Measurements from ENCODE around the gene CGRRF1. TPM values are rescaled to one million over a fixed set of nuclear protein-coding genes. Genes with fewer than 3 reads are reported as not detected.

The CGRRF1 gene
- total and polyA plus RNA-seq, 9 of the 15 experiments (the other 6 are each of a cell fraction or from before 2014, with no cell fraction given) = 2.8 to 15.8 (median 4.6) TPM

DNA sequence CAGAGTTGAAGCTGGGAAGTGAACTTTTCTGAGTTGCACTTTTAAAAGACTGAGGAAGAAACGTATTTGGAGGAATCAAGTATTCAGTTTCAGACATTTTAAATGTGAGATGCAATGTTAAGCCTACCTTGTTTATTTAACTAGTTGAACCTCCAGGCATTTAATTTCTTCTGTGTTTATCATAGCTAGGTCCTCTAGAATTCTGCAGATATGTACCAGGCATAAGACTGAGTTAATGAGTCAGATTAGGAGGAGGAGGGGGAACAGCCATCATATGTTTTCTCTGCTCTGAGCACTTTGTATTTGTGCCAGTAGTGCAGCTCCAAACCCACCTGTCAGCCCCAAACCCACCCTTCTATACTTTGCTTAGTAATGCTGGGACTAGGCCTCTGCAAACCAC lies 40.8 kb downstream of the CGRRF1 start (continued):
- TF ChIP-seq, protein P1, sequence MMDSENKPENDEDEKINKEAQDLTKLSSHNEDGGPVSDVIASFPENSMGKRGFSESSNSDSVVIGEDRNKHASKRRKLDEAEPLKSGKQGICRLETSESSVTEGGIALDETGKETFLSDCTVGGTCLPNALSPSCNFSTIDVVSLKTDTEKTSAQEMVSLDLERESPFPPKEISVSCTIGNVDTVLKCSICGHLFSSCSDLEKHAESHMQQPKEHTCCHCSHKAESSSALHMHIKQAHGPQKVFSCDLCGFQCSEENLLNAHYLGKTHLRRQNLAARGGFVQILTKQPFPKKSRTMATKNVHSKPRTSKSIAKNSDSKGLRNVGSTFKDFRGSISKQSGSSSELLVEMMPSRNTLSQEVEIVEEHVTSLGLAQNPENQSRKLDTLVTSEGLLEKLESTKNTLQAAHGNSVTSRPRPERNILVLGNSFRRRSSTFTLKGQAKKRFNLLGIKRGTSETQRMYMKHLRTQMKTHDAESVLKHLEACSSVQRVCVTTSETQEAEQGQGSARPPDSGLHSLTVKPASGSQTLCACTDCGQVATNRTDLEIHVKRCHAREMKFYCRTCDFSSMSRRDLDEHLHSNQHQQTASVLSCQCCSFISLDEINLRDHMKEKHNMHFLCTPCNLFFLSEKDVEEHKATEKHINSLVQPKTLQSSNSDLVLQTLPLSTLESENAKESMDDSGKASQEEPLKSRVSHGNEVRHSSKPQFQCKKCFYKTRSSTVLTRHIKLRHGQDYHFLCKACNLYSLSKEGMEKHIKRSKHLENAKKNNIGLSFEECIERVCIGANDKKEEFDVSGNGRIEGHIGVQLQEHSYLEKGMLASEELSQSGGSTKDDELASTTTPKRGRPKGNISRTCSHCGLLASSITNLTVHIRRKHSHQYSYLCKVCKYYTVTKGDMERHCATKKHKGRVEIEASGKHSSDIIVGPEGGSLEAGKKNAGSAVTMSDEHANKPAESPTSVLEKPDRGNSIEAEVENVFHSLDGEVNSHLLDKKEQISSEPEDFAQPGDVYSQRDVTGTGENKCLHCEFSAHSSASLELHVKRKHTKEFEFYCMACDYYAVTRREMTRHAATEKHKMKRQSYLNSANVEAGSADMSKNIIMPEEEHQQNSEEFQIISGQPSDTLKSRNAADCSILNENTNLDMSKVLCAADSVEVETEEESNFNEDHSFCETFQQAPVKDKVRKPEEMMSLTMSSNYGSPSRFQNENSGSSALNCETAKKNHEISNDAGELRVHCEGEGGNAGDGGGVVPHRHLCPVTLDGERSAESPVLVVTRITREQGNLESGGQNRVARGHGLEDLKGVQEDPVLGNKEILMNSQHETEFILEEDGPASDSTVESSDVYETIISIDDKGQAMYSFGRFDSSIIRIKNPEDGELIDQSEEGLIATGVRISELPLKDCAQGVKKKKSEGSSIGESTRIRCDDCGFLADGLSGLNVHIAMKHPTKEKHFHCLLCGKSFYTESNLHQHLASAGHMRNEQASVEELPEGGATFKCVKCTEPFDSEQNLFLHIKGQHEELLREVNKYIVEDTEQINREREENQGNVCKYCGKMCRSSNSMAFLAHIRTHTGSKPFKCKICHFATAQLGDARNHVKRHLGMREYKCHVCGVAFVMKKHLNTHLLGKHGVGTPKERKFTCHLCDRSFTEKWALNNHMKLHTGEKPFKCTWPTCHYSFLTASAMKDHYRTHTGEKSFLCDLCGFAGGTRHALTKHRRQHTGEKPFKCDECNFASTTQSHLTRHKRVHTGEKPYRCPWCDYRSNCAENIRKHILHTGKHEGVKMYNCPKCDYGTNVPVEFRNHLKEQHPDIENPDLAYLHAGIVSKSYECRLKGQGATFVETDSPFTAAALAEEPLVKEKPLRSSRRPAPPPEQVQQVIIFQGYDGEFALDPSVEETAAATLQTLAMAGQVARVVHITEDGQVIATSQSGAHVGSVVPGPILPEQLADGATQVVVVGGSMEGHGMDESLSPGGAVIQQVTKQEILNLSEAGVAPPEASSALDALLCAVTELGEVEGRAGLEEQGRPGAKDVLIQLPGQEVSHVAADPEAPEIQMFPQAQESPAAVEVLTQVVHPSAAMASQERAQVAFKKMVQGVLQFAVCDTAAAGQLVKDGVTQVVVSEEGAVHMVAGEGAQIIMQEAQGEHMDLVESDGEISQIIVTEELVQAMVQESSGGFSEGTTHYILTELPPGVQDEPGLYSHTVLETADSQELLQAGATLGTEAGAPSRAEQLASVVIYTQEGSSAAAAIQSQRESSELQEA (IDR thresholded peaks at IDR 0.05; ENCODE audit: low read depth) = no peak
- no peak for TF ChIP-seq WHSC1 (IDR thresholded peaks at IDR 0.05; ENCODE audit: low read length)

DNA sequence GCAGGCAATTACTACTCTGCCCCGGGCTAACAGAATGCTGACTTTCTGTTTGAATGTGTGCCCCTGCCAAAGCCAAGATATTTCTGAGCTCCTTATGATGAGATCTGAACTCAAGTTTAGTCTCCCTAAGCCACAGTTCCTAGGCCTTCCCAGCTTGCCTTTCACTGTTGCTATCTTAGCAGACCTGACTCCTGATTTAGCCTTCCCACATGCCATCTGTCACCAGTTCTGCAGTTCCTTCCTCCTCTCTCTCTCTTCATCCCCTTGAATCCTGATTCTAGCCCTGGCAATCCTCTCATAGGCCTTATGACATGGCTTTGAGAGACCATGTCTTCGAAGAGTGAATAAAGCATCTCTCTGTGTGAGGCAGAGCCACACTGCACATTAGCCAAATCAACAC lies 44.7 kb downstream of the CGRRF1 start:
- Histone ChIP-seq H3K4me1 (replicated peaks in 1 of 2; ENCODE audit: control insufficient read depth in 2 of 2, insufficient read depth in 2 of 2, low read length in 2 of 2) (no peaks in the 10 kb centered on the region; a peak in 1 of 5 replicates), H2AFZ (ENCODE audit: low read depth, low read length) (no peak overlapping the region), H3K9me3 (replicated peaks; ENCODE audit: control insufficient read depth, insufficient read depth, low read depth, low read length) (no peaks in the 10 kb centered on the region), H4K20me1 (replicated peaks; ENCODE audit: control insufficient read depth, insufficient read depth, low read length) (no peaks in the 10 kb centered on the region), H3K27me3 (ENCODE audit: control insufficient read depth in 2 of 2, insufficient read depth in 2 of 2, low read length in 2 of 2) (no peaks in the 10 kb centered on the region), H3K36me3 (ENCODE audit: control insufficient read depth, insufficient read depth, low read length) (no peaks in the 10 kb centered on the region), H3K9me1 (ENCODE audit: control insufficient read depth, insufficient read depth, low read length) (no peaks in the 10 kb centered on the region), H3K9ac (ENCODE audit: insufficient read depth in 1 of 2, low read depth in 2 of 2, low read length in 2 of 2) (no peak overlapping the region), H3K4me2 (ENCODE audit: insufficient read depth, low read length) (no peak overlapping the region), H3K4me3 (no peak overlapping the region), H3K27ac (ENCODE audit: extremely low read depth, low read depth, low read length) (no peak overlapping the region), H3K79me2 (ENCODE audit: control insufficient read depth, insufficient read depth, low read length) (no peaks in the 10 kb centered on the region)
- no peak for DNase-seq (ENCODE audit: extremely low read depth in 1 of 4, low spot score in 3 of 4)
- ChIA-PET POLR2A (no interaction called here), CTCF (ENCODE audit: low intra/inter-chr PET ratio) (interaction anchor here (0.6 kb wide), 1 partner anchor 14 kb away, joined by 3 read pairs; no protein-coding TSS in a partner anchor)
- in situ Hi-C loops (cut with MboI) = loop anchor here (10.0 kb wide), 1 partner anchor 250 kb away; no protein-coding TSS in a partner anchor
- 36% methylated on average over 2 of the region's 2 CpGs for WGBS (ENCODE audit: insufficient coverage, low coverage, missing lambda C conversion rate)
- no peak for ATAC-seq
- intact Hi-C loops (cut with micrococcal nuclease) = loop anchor here (5.0 kb wide), 1 partner anchor 42 kb away; no protein-coding TSS in a partner anchor
- no TSS peak for BruUV-seq (replicated peaks)
- FAIRE-seq = no peak
- TF ChIP-seq, protein P2, sequence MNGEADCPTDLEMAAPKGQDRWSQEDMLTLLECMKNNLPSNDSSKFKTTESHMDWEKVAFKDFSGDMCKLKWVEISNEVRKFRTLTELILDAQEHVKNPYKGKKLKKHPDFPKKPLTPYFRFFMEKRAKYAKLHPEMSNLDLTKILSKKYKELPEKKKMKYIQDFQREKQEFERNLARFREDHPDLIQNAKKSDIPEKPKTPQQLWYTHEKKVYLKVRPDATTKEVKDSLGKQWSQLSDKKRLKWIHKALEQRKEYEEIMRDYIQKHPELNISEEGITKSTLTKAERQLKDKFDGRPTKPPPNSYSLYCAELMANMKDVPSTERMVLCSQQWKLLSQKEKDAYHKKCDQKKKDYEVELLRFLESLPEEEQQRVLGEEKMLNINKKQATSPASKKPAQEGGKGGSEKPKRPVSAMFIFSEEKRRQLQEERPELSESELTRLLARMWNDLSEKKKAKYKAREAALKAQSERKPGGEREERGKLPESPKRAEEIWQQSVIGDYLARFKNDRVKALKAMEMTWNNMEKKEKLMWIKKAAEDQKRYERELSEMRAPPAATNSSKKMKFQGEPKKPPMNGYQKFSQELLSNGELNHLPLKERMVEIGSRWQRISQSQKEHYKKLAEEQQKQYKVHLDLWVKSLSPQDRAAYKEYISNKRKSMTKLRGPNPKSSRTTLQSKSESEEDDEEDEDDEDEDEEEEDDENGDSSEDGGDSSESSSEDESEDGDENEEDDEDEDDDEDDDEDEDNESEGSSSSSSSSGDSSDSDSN (IDR thresholded peaks at IDR 0.05; ENCODE audit: borderline replicate concordance in 1 of 2, low read depth in 2 of 2, low read length in 2 of 2) = no peak
- TF ChIP-seq CBX5 (IDR thresholded peaks at IDR 0.05; ENCODE audit: borderline replicate concordance, low read depth) (no peak), MEF2D (tag; conservative IDR thresholded peaks at IDR 0.05; ENCODE audit: low read depth) (no peak), CEBPG (CRISPR knock-in tag; IDR thresholded peaks at IDR 0.05) (no peak), CEBPG (tag; conservative IDR thresholded peaks at IDR 0.05 in 1 of 2, IDR thresholded peaks at IDR 0.05 in 1 of 2) (no peak)
- TF ChIP-seq, protein P3, sequence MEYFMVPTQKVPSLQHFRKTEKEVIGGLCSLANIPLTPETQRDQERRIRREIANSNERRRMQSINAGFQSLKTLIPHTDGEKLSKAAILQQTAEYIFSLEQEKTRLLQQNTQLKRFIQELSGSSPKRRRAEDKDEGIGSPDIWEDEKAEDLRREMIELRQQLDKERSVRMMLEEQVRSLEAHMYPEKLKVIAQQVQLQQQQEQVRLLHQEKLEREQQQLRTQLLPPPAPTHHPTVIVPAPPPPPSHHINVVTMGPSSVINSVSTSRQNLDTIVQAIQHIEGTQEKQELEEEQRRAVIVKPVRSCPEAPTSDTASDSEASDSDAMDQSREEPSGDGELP (CRISPR knock-in tag; IDR thresholded peaks at IDR 0.05; ENCODE audit: borderline replicate concordance) = no peak

All from K562 (cell line).